ENCODE measurements around the gene RADIL. TPM values are rescaled to one million over a fixed set of nuclear protein-coding genes. Genes with fewer than 3 reads are reported as not detected.
"Not testable (repeated sequence)": the region's sequence is repeated elsewhere in the genome, so short reads cannot be mapped to it uniquely, and the experiment has no call there.

RADIL gene
- total RNA-seq, 6 donors from 2014 or later: 7.9 to 42.8 (median 13.0) TPM

DNA sequence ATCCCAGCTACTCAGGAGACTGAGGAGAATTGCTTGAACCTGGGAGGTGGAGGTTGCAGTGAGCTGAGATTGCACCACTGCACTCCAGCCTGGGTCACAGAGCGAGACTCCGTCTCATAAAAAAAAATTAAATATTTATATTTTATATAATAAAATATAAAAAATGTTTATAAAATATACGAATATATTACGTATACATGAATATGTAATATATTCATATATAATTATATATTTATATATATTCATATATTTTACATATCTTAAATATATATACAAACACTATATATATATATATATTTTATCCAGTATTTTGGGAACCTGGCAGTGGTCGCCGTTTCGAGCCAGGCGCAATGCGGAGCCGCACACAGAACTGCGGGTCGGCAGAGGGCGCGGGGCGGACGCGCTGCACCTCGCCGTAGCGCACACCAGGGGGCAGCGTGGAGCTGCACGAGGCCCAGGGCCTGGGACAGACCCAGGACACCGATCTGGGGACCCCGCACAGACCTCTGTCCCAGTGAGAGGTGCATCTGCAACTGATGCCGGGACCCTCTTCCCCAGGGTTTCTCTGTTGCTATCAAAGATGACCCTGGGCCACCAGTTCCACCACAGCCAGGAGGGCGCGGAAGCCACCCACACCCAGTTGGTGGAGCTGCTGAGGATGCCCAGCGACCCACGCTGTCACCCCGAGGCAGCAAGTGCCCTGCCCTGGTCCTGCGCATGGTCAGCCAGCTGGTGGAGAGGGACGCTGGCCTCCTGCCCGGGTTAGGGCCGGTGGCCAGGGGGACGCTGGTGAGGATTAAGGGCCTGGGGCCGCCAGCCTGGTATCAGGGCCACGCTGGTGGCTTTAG lies 85.4 kb downstream of the RADIL start:
- no peaks in the 10 kb centered on the region for H3K9me3 ChIP-seq
- peak in 1 of 2 donors; percentile 92 for DNase-seq
- 37 to 44% methylated on average over 32 to 37 of the region's 37 CpGs for WGBS, 2 donors
- peaks cover 0 to 7% (median 2%) of the 10 kb centered on the region in 4 donors for H3K4me1 ChIP-seq
- ATAC-seq (ENCODE audit: low FRiP score in 2 of 2): peak; percentile 82 to 89
- no peak overlapping the region for H3K4me3 ChIP-seq
- H3K27ac ChIP-seq: no peak overlapping the region
- TF ChIP-seq, protein P1, sequence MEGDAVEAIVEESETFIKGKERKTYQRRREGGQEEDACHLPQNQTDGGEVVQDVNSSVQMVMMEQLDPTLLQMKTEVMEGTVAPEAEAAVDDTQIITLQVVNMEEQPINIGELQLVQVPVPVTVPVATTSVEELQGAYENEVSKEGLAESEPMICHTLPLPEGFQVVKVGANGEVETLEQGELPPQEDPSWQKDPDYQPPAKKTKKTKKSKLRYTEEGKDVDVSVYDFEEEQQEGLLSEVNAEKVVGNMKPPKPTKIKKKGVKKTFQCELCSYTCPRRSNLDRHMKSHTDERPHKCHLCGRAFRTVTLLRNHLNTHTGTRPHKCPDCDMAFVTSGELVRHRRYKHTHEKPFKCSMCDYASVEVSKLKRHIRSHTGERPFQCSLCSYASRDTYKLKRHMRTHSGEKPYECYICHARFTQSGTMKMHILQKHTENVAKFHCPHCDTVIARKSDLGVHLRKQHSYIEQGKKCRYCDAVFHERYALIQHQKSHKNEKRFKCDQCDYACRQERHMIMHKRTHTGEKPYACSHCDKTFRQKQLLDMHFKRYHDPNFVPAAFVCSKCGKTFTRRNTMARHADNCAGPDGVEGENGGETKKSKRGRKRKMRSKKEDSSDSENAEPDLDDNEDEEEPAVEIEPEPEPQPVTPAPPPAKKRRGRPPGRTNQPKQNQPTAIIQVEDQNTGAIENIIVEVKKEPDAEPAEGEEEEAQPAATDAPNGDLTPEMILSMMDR (IDR thresholded peaks at IDR 0.05): peak; percentile 71 to 93 (median 86)
- TF ChIP-seq EP300 (IDR thresholded peaks at IDR 0.05): no peak
- H3K27me3 ChIP-seq: no peaks in the 10 kb centered on the region
- peaks cover 0 to 10% (median 3%) of the 10 kb centered on the region in 4 donors for H3K36me3 ChIP-seq

DNA sequence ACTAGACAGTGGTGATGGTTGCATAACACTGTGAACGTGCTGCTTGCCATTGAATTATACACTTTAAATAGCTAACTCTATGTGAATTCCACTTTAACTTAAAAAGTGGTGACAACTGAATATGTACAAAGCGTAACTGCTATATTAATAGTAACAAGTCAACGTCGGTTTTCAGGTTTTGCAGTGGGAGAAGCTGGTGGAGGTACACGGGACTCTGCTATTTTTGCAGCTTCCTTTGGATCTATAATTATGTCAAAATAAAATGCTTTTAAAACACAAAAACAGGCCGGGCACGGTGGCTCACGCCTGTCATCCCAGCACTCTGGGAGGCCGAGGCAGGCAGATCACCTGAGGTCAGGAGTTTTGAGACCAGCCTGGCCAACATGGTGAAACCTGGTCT lies 87.1 kb downstream of the RADIL start:
- no peak for ATAC-seq (ENCODE audit: low FRiP score in 2 of 2)
- H3K36me3 ChIP-seq: peaks cover 0 to 25% (median 11%) of the 10 kb centered on the region in 4 donors
- no peaks in the 10 kb centered on the region for H3K27me3 ChIP-seq
- H3K27ac ChIP-seq: no peak overlapping the region
- DNase-seq: no peak
- no peak overlapping the region for H3K4me3 ChIP-seq
- TF ChIP-seq, protein P1 (IDR thresholded peaks at IDR 0.05): no peak
- TF ChIP-seq EP300 (IDR thresholded peaks at IDR 0.05) (no peak), POLR2AphosphoS5 (IDR thresholded peaks at IDR 0.05) (no peak), POLR2A (IDR thresholded peaks at IDR 0.05) (no peak)
- WGBS, 2 donors: 85 to 88% methylated on average over 9 of the region's 9 CpGs
- no peaks in the 10 kb centered on the region for H3K9me3 ChIP-seq
- peaks cover 0 to 20% (median 13%) of the 10 kb centered on the region in 4 donors for H3K4me1 ChIP-seq

DNA sequence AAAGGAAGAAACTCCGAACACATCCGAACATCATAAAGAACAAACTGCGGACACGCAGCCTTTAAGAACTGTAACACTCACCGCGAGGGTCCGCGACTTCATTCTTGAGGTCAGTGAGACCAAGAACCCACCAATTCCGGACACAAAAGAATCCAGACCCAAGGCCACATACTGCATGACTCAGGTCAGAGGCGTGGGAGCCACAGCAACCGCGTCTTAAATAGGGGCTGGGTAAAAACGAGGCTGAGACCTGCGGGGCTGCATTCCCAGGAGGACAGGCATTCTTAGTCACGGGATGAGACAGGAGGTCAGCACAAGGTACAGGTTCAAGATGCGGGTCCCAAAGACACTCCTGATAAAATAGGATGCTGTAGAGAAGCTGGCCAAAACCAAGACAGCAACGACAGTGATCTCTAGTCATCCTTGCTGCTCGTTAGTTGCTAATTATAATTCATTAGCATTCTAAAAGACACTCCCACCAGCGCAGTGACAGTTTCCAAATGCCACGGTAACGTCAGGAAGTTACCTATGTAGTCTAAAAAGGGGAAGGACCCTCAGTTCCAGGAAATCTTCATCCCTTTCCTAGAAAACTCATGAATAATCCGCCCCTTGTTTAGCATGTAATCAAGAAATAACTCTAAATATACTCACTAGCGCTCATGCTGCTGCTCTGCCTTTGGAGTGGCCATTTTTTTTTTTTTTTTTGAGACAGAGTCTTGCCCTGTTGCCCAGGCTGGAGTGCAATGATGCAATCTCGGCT lies 88.7 kb downstream of the RADIL start:
- H3K4me3 ChIP-seq: no peak overlapping the region
- no peak for DNase-seq
- no peak for ATAC-seq (ENCODE audit: low FRiP score in 2 of 2)
- 85 to 90% methylated on average over 24 of the region's 24 CpGs for WGBS, 2 donors
- H3K36me3 ChIP-seq: peaks cover 0 to 42% (median 27%) of the 10 kb centered on the region in 4 donors
- TF ChIP-seq, protein P1 (IDR thresholded peaks at IDR 0.05): no peak
- TF ChIP-seq POLR2AphosphoS5 (IDR thresholded peaks at IDR 0.05) (no peak), EP300 (IDR thresholded peaks at IDR 0.05) (no peak), POLR2A (IDR thresholded peaks at IDR 0.05) (no peak)
- H3K27me3 ChIP-seq: no peaks in the 10 kb centered on the region
- peaks cover 0 to 20% (median 13%) of the 10 kb centered on the region in 4 donors for H3K4me1 ChIP-seq
- no peaks in the 10 kb centered on the region for H3K9me3 ChIP-seq
- H3K27ac ChIP-seq: no peak overlapping the region

DNA sequence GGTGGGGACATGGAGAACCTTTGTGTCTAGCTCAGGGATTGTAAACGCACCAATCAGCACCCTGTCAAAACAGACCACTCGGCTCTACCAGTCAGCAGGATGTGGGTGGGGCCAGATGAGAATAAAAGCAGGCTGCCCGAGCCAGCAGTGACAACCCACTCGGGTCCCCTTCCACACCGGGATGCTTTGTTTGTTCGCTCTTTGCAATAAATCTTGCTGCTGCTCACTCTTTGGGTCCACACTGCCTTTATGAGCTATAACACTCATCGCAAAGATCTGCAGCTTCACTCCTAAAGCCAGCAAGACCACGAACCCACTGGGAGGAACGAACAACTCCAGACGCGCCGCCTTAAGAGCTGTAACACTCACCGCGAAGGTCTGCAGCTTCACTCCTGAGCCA lies 89.3 kb downstream of the RADIL start:
- not testable (repeated sequence) for H3K9me3 ChIP-seq; H3K27me3 ChIP-seq; DNase-seq; ATAC-seq (ENCODE audit: low FRiP score in 2 of 2); H3K4me3 ChIP-seq; H3K27ac ChIP-seq
- peaks cover 0 to 48% (median 30%) of the 10 kb centered on the region in 4 donors for H3K36me3 ChIP-seq
- WGBS, 2 donors: 76 to 80% methylated on average over 12 to 14 of the region's 14 CpGs
- peaks cover 0 to 20% (median 13%) of the 10 kb centered on the region in 4 donors for H3K4me1 ChIP-seq

DNA sequence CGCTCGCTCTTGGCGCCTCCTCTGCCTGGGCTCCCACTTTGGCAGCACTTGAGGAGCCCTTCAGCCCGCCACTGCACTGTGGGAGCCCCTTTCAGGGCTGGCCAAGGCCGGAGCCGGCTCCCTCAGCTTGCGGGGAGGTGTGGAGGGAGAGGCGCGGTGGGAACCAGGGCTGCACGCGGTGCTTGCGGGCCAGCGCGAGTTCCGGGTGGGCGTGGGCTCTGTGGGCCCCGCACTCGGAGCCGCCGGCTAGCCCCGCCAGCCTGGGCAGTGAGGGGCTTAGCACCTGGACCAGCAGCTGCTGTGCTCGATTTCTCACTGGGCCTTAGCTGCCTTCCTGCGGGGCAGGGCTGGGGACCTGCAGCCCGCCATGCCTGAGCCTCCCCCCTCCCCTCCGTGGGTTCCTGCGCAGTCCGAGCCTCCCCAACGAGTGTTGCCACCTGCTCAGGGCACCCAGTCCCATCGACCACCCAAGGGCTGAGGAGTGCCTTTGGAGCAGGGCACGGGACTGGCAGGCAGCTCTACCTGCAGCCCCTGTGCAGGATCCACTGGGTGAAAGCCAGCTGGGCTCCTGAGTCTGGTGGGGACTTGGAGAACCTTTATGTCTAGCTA lies 90.0 kb downstream of the RADIL start:
- not testable (repeated sequence) for H3K27me3 ChIP-seq; H3K9me3 ChIP-seq; H3K27ac ChIP-seq; H3K4me3 ChIP-seq; ATAC-seq (ENCODE audit: low FRiP score in 2 of 2)
- H3K4me1 ChIP-seq: peaks cover 0 to 19% (median 13%) of the 10 kb centered on the region in 4 donors
- H3K36me3 ChIP-seq: peaks cover 3 to 55% (median 36%) of the 10 kb centered on the region in 4 donors
- whole genome bisulfite sequencing, 2 donors: 85 to 94% methylated on average over 18 to 27 of the region's 30 CpGs
- DNase-seq: peak in 1 of 2 donors; percentile 82

All from upper lobe of left lung (tissue), 6 donors.